ENCODE results near the gene UQCRQ. TPM values are rescaled to one million over a fixed set of nuclear protein-coding genes. Genes with fewer than 3 reads are reported as not detected.
A peak's percentile ranks its signal among the peaks of the same experiment; 100 is the strongest.

UQCRQ gene
- total and polyA plus RNA-seq, 9 of the 15 experiments (the other 6 are each of a cell fraction or from before 2014, with no cell fraction given), result 235 to 2,421 (median 883) TPM

DNA sequence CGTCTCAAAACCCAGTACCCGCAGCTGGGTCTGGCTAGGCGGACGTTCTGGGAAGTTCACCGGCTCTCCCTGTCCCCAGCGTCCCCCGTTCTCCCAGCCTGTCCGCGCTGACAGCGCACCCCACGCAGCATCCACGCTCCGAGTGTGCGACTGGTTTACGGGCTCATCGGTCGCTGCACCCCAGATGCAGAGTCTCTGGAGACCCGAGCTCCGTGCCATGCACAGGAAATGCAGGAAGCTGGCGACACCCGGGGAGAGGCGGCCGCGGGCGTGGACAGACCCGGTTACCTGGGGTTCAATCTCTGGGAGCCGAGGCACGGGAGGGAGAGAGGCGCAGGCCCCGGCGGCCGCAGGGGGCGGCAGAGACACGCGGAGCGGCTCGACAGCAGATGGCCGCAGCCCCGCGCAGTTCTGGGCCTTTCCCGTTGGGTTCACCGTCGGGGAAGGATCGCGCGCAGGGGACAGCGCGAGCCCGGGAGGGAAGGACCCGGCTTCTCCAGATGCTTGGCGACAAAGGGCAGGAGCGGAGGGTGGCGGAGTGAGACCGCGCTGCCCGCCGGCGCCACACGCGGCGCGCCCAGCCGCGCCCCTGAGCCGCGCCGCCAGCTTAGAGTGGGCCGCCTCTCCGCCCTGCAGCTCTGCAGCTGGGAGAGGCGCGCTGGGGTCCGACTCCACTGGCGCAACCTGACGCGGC, 36.6 kb upstream of the UQCRQ start (continued):
- TF ChIP-seq, protein P1, sequence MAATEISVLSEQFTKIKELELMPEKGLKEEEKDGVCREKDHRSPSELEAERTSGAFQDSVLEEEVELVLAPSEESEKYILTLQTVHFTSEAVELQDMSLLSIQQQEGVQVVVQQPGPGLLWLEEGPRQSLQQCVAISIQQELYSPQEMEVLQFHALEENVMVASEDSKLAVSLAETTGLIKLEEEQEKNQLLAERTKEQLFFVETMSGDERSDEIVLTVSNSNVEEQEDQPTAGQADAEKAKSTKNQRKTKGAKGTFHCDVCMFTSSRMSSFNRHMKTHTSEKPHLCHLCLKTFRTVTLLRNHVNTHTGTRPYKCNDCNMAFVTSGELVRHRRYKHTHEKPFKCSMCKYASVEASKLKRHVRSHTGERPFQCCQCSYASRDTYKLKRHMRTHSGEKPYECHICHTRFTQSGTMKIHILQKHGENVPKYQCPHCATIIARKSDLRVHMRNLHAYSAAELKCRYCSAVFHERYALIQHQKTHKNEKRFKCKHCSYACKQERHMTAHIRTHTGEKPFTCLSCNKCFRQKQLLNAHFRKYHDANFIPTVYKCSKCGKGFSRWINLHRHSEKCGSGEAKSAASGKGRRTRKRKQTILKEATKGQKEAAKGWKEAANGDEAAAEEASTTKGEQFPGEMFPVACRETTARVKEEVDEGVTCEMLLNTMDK (IDR thresholded peaks at IDR 0.05; ENCODE audit: borderline replicate concordance, insufficient read depth, low read depth, low read length, poor library complexity, severe bottlenecking), result no peak
- TF ChIP-seq ZNF133 (CRISPR knock-in tag; IDR thresholded peaks at IDR 0.05) (no peak), CHD4 (IDR thresholded peaks at IDR 0.05; ENCODE audit: insufficient read depth, insufficient replicate concordance, low read depth, low read length, poor library complexity, severe bottlenecking) (no peak), KLF10 (CRISPR knock-in tag; IDR thresholded peaks at IDR 0.05) (no peak), NBN (IDR thresholded peaks at IDR 0.05; ENCODE audit: low read depth) (0 out of 2 replicates have a peak, but pooled peaks have one; percentile 26), SUPT5H (IDR thresholded peaks at IDR 0.05) (no peak)
- TF ChIP-seq, protein P2, sequence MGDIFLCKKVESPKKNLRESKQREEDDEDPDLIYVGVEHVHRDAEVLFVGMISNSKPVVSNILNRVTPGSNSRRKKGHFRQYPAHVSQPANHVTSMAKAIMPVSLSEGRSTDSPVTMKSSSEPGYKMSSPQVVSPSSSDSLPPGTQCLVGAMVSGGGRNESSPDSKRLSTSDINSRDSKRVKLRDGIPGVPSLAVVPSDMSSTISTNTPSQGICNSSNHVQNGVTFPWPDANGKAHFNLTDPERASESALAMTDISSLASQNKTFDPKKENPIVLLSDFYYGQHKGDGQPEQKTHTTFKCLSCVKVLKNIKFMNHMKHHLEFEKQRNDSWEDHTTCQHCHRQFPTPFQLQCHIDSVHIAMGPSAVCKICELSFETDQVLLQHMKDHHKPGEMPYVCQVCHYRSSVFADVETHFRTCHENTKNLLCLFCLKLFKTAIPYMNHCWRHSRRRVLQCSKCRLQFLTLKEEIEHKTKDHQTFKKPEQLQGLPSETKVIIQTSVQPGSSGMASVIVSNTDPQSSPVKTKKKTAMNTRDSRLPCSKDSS (IDR thresholded peaks at IDR 0.05; ENCODE audit: low read depth, partially characterized antibody), result no peak
- TF ChIP-seq, protein P3, sequence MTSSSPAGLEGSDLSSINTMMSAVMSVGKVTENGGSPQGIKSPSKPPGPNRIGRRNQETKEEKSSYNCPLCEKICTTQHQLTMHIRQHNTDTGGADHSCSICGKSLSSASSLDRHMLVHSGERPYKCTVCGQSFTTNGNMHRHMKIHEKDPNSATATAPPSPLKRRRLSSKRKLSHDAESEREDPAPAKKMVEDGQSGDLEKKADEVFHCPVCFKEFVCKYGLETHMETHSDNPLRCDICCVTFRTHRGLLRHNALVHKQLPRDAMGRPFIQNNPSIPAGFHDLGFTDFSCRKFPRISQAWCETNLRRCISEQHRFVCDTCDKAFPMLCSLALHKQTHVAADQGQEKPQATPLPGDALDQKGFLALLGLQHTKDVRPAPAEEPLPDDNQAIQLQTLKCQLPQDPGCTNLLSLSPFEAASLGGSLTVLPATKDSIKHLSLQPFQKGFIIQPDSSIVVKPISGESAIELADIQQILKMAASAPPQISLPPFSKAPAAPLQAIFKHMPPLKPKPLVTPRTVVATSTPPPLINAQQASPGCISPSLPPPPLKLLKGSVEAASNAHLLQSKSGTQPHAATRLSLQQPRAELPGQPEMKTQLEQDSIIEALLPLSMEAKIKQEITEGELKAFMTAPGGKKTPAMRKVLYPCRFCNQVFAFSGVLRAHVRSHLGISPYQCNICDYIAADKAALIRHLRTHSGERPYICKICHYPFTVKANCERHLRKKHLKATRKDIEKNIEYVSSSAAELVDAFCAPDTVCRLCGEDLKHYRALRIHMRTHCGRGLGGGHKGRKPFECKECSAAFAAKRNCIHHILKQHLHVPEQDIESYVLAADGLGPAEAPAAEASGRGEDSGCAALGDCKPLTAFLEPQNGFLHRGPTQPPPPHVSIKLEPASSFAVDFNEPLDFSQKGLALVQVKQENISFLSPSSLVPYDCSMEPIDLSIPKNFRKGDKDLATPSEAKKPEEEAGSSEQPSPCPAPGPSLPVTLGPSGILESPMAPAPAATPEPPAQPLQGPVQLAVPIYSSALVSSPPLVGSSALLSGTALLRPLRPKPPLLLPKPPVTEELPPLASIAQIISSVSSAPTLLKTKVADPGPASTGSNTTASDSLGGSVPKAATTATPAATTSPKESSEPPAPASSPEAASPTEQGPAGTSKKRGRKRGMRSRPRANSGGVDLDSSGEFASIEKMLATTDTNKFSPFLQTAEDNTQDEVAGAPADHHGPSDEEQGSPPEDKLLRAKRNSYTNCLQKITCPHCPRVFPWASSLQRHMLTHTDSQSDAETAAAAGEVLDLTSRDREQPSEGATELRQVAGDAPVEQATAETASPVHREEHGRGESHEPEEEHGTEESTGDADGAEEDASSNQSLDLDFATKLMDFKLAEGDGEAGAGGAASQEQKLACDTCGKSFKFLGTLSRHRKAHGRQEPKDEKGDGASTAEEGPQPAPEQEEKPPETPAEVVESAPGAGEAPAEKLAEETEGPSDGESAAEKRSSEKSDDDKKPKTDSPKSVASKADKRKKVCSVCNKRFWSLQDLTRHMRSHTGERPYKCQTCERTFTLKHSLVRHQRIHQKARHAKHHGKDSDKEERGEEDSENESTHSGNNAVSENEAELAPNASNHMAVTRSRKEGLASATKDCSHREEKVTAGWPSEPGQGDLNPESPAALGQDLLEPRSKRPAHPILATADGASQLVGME (CRISPR knock-in tag; IDR thresholded peaks at IDR 0.05), result no peak
- TF ChIP-seq, protein P4, sequence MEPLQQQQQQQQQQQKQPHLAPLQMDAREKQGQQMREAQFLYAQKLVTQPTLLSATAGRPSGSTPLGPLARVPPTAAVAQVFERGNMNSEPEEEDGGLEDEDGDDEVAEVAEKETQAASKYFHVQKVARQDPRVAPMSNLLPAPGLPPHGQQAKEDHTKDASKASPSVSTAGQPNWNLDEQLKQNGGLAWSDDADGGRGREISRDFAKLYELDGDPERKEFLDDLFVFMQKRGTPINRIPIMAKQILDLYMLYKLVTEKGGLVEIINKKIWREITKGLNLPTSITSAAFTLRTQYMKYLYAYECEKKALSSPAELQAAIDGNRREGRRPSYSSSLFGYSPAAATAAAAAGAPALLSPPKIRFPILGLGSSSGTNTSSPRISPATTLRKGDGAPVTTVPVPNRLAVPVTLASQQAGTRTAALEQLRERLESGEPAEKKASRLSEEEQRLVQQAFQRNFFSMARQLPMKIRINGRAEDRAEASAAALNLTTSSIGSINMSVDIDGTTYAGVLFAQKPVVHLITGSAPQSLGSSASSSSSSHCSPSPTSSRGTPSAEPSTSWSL (CRISPR knock-in tag; IDR thresholded peaks at IDR 0.05; ENCODE audit: borderline replicate concordance), result no peak
- TF ChIP-seq, protein P5, sequence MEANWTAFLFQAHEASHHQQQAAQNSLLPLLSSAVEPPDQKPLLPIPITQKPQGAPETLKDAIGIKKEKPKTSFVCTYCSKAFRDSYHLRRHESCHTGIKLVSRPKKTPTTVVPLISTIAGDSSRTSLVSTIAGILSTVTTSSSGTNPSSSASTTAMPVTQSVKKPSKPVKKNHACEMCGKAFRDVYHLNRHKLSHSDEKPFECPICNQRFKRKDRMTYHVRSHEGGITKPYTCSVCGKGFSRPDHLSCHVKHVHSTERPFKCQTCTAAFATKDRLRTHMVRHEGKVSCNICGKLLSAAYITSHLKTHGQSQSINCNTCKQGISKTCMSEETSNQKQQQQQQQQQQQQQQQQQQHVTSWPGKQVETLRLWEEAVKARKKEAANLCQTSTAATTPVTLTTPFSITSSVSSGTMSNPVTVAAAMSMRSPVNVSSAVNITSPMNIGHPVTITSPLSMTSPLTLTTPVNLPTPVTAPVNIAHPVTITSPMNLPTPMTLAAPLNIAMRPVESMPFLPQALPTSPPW (CRISPR knock-in tag; IDR thresholded peaks at IDR 0.05), result no peak
- TF ChIP-seq, protein P6, sequence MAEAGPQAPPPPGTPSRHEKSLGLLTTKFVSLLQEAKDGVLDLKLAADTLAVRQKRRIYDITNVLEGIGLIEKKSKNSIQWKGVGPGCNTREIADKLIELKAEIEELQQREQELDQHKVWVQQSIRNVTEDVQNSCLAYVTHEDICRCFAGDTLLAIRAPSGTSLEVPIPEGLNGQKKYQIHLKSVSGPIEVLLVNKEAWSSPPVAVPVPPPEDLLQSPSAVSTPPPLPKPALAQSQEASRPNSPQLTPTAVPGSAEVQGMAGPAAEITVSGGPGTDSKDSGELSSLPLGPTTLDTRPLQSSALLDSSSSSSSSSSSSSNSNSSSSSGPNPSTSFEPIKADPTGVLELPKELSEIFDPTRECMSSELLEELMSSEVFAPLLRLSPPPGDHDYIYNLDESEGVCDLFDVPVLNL (CRISPR knock-in tag; IDR thresholded peaks at IDR 0.05; ENCODE audit: low read depth), result no peak
